H1 (cell line): Measurements from ENCODE around the gene RYK. TPM values are rescaled to one million over a fixed set of nuclear protein-coding genes. Genes with fewer than 3 reads are reported as not detected.

Source experiments
- ATF3 ChIP-seq: IDR thresholded peaks from 2 replicates; pipeline ENCODE4 v1.6.1; 2011; ENCODE audit warnings: low read depth, mild to moderate bottlenecking, low read length; ENCODE audit not compliant: insufficient read depth
- BACH1 ChIP-seq: IDR thresholded peaks from 2 replicates; pipeline ENCODE4 v1.6.1; 2012; ENCODE audit warnings: low read length, improper control_type of control experiment
- CBX8 ChIP-seq: fragments of 300-800, 300-1000 bp; sonication (generic); IDR thresholded peaks from 2 replicates; pipeline ENCODE4 v1.7.1; 2016; ENCODE audit warnings: low read depth, low read length, borderline replicate concordance
- CTBP2 ChIP-seq: IDR thresholded peaks from 2 replicates; pipeline ENCODE4 v1.7.0; 2011; ENCODE audit warnings: borderline replicate concordance, mild to moderate bottlenecking, moderate library complexity, mixed read lengths, low read length; ENCODE audit not compliant: insufficient read depth, insufficient read length
- CTCF ChIP-seq, 3 experiments: IDR thresholded peaks; 1 replicate in 2 of 3; 2 replicates in 1 of 3; pipeline versions ENCODE4 v1.5.1 to v1.6.1; 2011; ENCODE audit warnings: low read length in 3 of 3, mild to moderate bottlenecking in 3 of 3, inconsistent platforms in 2 of 3, low read depth in 1 of 3, moderate library complexity in 1 of 3; ENCODE audit not compliant: insufficient read depth in 1 of 3; ENCODE audit errors: control extremely low read depth in 1 of 3
- FOSL1 ChIP-seq: IDR thresholded peaks from 2 replicates; pipeline ENCODE4 v1.6.1; 2011; ENCODE audit warnings: mild to moderate bottlenecking, low read depth, low read length, moderate library complexity; ENCODE audit not compliant: insufficient read depth
- GABPA ChIP-seq: IDR thresholded peaks from 2 replicates; pipeline ENCODE4 v1.6.1; 2011; ENCODE audit warnings: mild to moderate bottlenecking, low read length, moderate library complexity, borderline replicate concordance; ENCODE audit not compliant: insufficient read depth
- GTF2F1 ChIP-seq: IDR thresholded peaks from 2 replicates; pipeline ENCODE4 v1.6.1; 2012; ENCODE audit warnings: low read depth, low read length, improper control_type of control experiment, borderline replicate concordance
- JUN ChIP-seq: IDR thresholded peaks from 2 replicates; pipeline ENCODE4 v1.6.1; 2011; ENCODE audit warnings: low read depth, mild to moderate bottlenecking, improper control_type of control experiment, low read length
- KDM1A ChIP-seq: fragments of 200-600, 300-600 bp; sonication (generic); IDR thresholded peaks from 2 replicates; pipeline ENCODE4 v1.7.1; 2016; ENCODE audit warnings: mild to moderate bottlenecking, low read length, borderline replicate concordance
- KDM4A ChIP-seq: IDR thresholded peaks from one replicate; pipeline ENCODE4 v1.7.1; 2012; ENCODE audit warnings: low read depth, mild to moderate bottlenecking, moderate library complexity, low read length, inconsistent platforms; ENCODE audit not compliant: severe bottlenecking
- KDM5A ChIP-seq: fragments of 200-600 bp; IDR thresholded peaks from 2 replicates; pipeline ENCODE4 v1.7.1; 2012; ENCODE audit warnings: mild to moderate bottlenecking, low read length, inconsistent platforms, mixed read lengths
- PHF8 ChIP-seq: fragments of 200-600 bp; sonication (generic); conservative IDR thresholded peaks from 2 replicates; pipeline ENCODE4 v1.7.1; 2012; ENCODE audit warnings: low read depth, mild to moderate bottlenecking, inconsistent platforms, low read length, moderate library complexity
- POLR2AphosphoS5 ChIP-seq: IDR thresholded peaks from 2 replicates; pipeline ENCODE4 v1.6.1; 2011; ENCODE audit warnings: low read depth, low read length
- RBBP5 ChIP-seq: IDR thresholded peaks from 2 replicates; pipeline ENCODE4 v1.7.1; 2012; ENCODE audit warnings: low read depth, mild to moderate bottlenecking, inconsistent platforms, low read length, moderate library complexity, borderline replicate concordance
- RFX5 ChIP-seq: IDR thresholded peaks from 2 replicates; pipeline ENCODE4 v1.6.1; 2011; ENCODE audit warnings: low read depth, low read length, improper control_type of control experiment, borderline replicate concordance
- RNF2 ChIP-seq: fragments of 200-900, 300-1000 bp; sonication (generic); IDR thresholded peaks from 2 replicates; pipeline ENCODE4 v1.7.1; 2016; ENCODE audit warnings: borderline replicate concordance, low read depth, mild to moderate bottlenecking, antibody characterized with exemption, low read length; ENCODE audit not compliant: poor library complexity, severe bottlenecking; ENCODE audit errors: missing control alignments
- SP2 ChIP-seq: IDR thresholded peaks from 2 replicates; pipeline ENCODE4 v1.6.1; 2012; ENCODE audit warnings: mild to moderate bottlenecking, low read length, inconsistent platforms
- YY1 ChIP-seq: IDR thresholded peaks from 2 replicates; pipeline ENCODE4 v1.6.1; 2011; ENCODE audit warnings: low read depth, mild to moderate bottlenecking, low read length
- ZNF274 ChIP-seq: IDR thresholded peaks from 2 replicates; pipeline ENCODE4 v1.7.0; 2012; ENCODE audit warnings: low read length, borderline replicate concordance; ENCODE audit errors: extremely low read depth
- polyA plus RNA-seq, 7 experiments: library from polyadenylated mRNA; depleted of rRNA in 3 of 7; stranded (reverse) in 5 of 7; unstranded in 2 of 7; fragments of >200 nt in 5 of 7; fragments of 200-250 nt in 2 of 7; gene quantifications; 1 replicate in 5 of 7; 2 replicates in 1 of 7; 4 replicates in 1 of 7; pipeline versions ENCODE4 v1.2.1 to v1.2.3, GENCODE V29; 2011 to 2013; ENCODE audit warnings: missing spikeins in 2 of 7, mixed read lengths in 2 of 7
- total RNA-seq: library from RNA; stranded (reverse); fragmentation: NEBNext Ultra II Directional; extraction: Animal tissue kit (Norgen Biotek cat#: 25700); gene quantifications from 2 replicates; pipeline ENCODE4 v1.2.1, GENCODE V29; 2021

RYK gene
- total and polyA plus RNA-seq, 2 of the 8 experiments (the other 6 are each of a cell fraction or from before 2014, with no cell fraction given), result 30.5 to 63.8 TPM

- TF ChIP-seq CBX8 (no peak), GABPA (no peak), CTCF (IDR thresholded peaks at IDR 0.05; ENCODE audit: control extremely low read depth in 1 of 3, insufficient read depth in 1 of 3, low read depth in 1 of 3, low read length in 3 of 3) (no peak), JUN (no peak), RFX5 (no peak), CTBP2 (no peak), KDM4A (peak; percentile 53), KDM5A (no peak), PHF8 (no peak; the same call in 1 of the 2 replicates), RNF2 (no peak), KDM1A (no peak), FOSL1 (no peak), GTF2F1 (no peak), ZNF274 (no peak), SP2 (no peak), ATF3 (no peak), POLR2AphosphoS5 (0 out of 2 replicates have a peak, but pooled peaks have one; percentile 14), RBBP5 (no peak; the same call in 1 of the 2 replicates), YY1 (no peak), BACH1 (no peak)
Observed at GRCh38 chr3:134249935-134250716, 533 bp downstream of the RYK start (continued).
